Measurements from ENCODE around the gene IGSF21. TPM values are rescaled to one million over a fixed set of nuclear protein-coding genes. Genes with fewer than 3 reads are reported as not detected.

IGSF21 gene
- total RNA-seq, 1 donor from 2014 or later = 0.94 TPM

DNA sequence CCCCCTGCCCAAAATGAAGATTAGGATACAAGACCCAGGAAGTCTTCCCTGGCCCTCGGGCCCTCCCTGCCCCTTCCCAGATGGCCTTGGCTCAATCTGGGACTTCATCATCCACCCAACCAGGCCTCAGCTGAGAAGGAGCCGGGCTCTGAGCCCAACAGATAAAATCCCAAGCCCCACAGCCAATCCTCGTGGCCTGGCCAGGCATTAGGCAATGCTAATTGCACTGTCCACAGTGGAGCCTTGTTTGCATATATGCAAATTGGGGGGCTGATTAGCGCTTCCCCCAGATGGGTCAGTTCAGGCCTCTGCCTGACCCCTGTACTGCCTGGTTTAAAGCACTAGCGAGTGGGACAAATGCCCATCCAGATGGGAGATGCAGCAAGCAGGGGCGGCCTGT, 34.9 kb downstream of the IGSF21 start:
- Mint-ChIP-seq H3K36me3 (no peaks in the 10 kb centered on the region), H3K27me3 (peaks cover 18% of the 10 kb centered on the region), H3K4me1 (ENCODE audit: unreplicated experiment) (no peaks in the 10 kb centered on the region), H3K27ac (no peak overlapping the region), H3K9me3 (no peaks in the 10 kb centered on the region), H3K4me3 (no peak overlapping the region)
- no peak for DNase-seq (ENCODE audit: extremely low spot score, unreplicated experiment)
- TF ChIP-seq, protein P1, sequence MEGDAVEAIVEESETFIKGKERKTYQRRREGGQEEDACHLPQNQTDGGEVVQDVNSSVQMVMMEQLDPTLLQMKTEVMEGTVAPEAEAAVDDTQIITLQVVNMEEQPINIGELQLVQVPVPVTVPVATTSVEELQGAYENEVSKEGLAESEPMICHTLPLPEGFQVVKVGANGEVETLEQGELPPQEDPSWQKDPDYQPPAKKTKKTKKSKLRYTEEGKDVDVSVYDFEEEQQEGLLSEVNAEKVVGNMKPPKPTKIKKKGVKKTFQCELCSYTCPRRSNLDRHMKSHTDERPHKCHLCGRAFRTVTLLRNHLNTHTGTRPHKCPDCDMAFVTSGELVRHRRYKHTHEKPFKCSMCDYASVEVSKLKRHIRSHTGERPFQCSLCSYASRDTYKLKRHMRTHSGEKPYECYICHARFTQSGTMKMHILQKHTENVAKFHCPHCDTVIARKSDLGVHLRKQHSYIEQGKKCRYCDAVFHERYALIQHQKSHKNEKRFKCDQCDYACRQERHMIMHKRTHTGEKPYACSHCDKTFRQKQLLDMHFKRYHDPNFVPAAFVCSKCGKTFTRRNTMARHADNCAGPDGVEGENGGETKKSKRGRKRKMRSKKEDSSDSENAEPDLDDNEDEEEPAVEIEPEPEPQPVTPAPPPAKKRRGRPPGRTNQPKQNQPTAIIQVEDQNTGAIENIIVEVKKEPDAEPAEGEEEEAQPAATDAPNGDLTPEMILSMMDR (conservative IDR thresholded peaks at IDR 0.05) = no peak

DNA sequence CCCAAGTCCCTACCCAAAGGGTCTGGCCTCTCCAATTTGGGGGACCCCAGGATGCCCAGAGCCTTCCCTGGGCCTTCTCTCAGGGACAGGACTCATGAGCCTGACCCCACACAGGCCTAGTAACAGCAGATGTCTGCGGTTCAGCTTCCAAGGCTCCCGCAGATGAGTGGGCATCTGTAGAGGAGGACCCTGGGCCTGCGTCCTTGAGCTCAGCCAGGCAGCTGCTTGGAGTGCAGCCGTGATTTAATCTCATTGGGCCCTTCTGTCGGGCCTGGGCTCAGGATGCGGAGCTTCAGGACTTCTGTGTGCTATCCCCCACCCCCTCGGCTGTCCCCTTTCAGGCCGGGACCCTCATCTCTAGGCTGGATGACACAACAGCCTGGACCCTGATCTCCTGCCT, 35.4 kb downstream of the IGSF21 start:
- TF ChIP-seq, protein P1 (conservative IDR thresholded peaks at IDR 0.05) = no peak
- Mint-ChIP-seq H3K4me3 (no peak overlapping the region), H3K4me1 (ENCODE audit: unreplicated experiment) (no peaks in the 10 kb centered on the region), H3K27ac (no peak overlapping the region), H3K27me3 (peaks cover 19% of the 10 kb centered on the region), H3K36me3 (no peaks in the 10 kb centered on the region), H3K9me3 (no peaks in the 10 kb centered on the region)
- DNase-seq (ENCODE audit: extremely low spot score, unreplicated experiment) = no peak

DNA sequence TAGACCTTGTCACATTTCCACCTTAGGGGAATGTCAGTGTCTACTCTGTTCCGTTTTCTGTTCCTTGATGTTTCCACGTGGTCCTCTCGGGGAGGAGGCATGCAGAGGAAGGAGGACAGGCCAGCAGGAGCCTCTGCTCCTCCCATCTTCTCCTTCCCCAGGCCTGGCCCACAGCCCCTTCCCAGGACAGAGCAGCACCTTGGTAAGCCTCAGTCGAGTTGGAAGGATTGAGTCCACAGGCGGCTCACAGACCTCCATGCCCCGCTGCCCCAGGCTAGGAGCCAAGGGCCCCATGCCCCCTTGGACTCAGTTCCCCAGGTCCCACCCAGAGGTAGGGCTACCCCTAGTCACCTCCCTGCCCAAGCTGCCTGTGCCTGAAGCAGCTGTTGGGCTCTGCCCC, 36.5 kb downstream of the IGSF21 start:
- no peak for DNase-seq (ENCODE audit: extremely low spot score, unreplicated experiment)
- Mint-ChIP-seq H3K4me3 (no peak overlapping the region), H3K27ac (no peak overlapping the region), H3K9me3 (no peaks in the 10 kb centered on the region), H3K4me1 (ENCODE audit: unreplicated experiment) (peaks cover 1% of the 10 kb centered on the region), H3K27me3 (peaks cover 16% of the 10 kb centered on the region), H3K36me3 (no peaks in the 10 kb centered on the region)
- TF ChIP-seq, protein P1 (conservative IDR thresholded peaks at IDR 0.05) = no peak

DNA sequence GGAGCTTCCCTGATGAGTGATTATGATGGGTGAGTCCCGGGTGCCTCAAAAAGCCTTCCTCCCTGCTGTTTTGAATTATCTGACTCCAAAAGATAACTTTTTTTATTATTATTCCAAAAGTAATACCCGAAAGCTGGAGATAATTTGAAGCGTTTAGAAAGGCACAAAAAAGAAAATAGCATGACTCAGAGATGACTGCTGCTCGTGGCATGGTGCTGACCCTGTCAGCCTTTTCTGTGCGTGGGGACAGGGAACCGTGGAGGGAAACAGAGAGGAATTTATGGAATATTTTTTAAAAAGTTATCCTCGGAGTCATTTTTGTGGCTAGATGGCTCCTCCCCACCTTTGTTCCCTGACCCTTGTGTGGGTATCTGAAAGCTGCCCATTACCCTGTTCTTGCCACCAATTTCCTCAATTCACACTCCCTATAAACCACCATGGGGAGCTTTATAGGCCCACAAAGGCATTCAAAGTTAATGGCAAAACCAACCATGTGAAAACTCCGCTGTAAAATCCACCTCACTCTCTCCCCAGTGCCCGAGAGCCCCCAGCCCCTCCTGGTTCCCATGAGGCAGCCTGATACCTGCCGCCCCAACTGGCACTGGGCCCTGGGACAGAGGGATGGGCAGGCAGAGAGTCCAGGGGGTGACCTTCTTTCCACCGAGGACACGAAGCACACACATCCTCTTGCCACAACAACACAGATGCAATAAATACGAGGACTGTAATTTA, 37.5 kb downstream of the IGSF21 start:
- Mint-ChIP-seq H3K27ac (no peak overlapping the region), H3K9me3 (no peaks in the 10 kb centered on the region), H3K4me1 (ENCODE audit: unreplicated experiment) (peaks cover 7% of the 10 kb centered on the region), H3K4me3 (no peak overlapping the region), H3K36me3 (no peaks in the 10 kb centered on the region), H3K27me3 (peaks cover 20% of the 10 kb centered on the region)
- DNase-seq (ENCODE audit: extremely low spot score, unreplicated experiment) = no peak
- TF ChIP-seq, protein P1 (conservative IDR thresholded peaks at IDR 0.05) = no peak

DNA sequence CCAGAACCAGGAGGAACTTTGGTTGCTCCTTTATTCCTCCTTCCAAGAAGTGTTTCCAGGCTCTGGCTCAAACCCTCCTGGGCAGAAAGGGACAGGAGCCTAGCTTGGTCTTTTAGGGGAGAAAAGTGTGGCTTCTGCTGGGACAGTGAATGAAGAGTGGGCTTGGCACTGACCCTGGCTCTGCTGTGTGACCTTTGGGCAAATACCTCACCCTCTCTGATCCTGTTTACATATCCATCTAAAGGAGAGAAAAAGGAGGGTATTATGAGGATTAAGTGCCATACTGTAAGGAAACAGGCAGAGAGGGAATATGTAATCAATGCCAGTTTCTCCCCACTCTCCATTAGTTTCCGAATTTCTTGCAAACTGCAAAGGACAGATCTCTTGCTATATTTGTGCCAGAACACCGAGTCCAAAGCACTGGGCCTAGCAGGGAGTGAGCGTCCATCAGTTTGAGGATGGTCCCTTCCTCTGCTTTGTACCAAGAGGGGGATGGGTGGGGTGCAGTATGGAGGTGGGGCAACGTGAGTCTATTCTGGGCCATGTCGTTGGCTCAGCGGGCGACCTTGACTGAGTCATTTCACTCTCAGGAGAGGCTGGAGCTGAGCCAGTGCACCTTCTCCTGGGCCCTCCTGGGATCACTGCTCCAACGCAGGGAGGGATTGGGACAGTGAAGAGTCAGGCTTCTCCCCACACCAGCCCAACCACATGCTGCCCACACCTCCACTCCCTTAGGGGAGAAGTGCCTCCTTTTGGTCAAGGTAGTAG, 38.4 kb downstream of the IGSF21 start:
- peaks cover 7% of the 10 kb centered on the region for H3K4me1 Mint-ChIP-seq (ENCODE audit: unreplicated experiment)
- H3K4me3 Mint-ChIP-seq = no peak overlapping the region
- H3K36me3 Mint-ChIP-seq = no peaks in the 10 kb centered on the region
- no peak overlapping the region for H3K27ac Mint-ChIP-seq
- DNase-seq (ENCODE audit: extremely low spot score, unreplicated experiment) = no peak
- H3K27me3 Mint-ChIP-seq = peaks cover 20% of the 10 kb centered on the region
- TF ChIP-seq, protein P1 (conservative IDR thresholded peaks at IDR 0.05) = no peak
- no peaks in the 10 kb centered on the region for H3K9me3 Mint-ChIP-seq
